NCI-H1436 treated with DMSO at 0.1 percent for 48 hours (cell line): Measurements from ENCODE around the gene SEC61B.

Experiments used
- DNase-seq: peaks from one replicate; lab custom pipeline; 2025; lab: John Stamatoyannopoulos, UW

SEC61B gene

GRCh38 chr9:99238331-99238730, 16.2 kb downstream of the SEC61B start:
- no peak for DNase-seq

GRCh38 chr9:99239341-99240060, 17.4 kb downstream of the SEC61B start:
- DNase-seq: no peak

DNA sequence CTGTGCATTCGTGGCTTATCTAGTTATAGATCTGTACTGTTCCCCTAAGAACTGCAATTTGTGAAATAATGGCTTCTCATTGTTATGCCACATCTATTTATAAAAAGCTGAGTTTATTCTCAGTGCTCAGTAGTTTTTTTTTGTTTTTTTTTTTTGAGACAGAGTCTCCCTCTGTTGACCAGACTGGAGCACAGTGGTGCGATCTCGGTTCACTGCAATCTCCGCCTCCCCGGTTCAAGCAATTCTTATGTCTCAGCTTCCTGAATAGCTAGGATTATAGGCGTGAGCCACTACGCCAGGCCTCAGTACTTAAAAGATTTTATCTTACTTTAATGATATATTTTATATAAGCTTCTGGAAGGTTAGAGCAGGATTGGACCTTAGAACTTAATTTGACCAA, 19.0 kb downstream of the SEC61B start:
- no peak for DNase-seq

DNA sequence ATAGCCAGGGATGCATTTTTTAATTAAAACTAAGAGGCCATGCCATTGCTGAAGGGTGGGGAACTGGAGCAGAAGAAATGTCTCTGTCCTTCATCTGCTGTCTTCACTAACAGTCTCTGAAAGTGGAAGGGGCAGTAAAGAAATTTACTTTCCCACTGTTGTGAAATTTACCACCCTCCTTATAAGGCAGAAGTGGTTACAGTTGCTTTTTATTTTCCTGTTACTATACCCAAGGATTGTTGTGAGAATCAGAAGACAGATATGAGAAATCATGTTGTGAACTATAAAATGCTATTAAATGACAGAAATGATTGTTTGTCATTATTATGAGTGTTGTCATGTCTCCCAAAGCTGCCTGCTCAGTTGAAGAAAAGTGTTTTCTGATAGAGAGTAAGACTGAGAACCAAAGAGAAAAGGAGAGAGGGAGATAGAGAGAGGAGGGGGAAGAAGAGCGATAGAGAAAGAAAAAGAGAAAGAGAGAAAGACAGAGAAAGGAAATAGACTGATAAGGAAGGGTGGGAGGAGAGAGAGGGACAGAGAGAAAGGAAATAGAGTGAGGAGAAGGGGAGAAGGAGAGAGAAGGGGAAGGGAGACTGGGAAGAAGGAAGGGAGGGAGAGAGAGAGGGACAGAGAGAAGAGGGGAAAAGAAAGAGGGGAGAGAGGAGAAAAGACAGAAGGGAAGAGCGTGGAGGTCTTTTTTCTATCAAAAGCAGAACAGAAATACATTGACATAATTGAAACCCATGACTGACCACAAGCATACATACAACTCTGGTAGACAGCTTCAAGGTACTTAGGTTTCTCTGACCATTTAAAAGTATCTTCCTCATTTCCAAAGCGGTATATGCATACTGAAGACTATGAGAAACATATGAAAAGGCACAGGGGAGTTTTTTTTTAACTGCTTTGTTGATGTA, 22.5 kb downstream of the SEC61B start:
- no peak for DNase-seq

GRCh38 chr9:99249619-99250018, 27.5 kb downstream of the SEC61B start:
- DNase-seq: no peak

- no peak for DNase-seq
These were observed 29.1 kb downstream of the SEC61B start for GRCh38 chr9:99251157-99251556.

- DNase-seq: no peak
These were observed 31.1 kb downstream of the SEC61B start for GRCh38 chr9:99253134-99253533.

GRCh38 chr9:99253772-99254431, 31.8 kb downstream of the SEC61B start:
- DNase-seq: no peak

- no peak for DNase-seq
These were observed 33.6 kb downstream of the SEC61B start for GRCh38 chr9:99255651-99256050.

DNA sequence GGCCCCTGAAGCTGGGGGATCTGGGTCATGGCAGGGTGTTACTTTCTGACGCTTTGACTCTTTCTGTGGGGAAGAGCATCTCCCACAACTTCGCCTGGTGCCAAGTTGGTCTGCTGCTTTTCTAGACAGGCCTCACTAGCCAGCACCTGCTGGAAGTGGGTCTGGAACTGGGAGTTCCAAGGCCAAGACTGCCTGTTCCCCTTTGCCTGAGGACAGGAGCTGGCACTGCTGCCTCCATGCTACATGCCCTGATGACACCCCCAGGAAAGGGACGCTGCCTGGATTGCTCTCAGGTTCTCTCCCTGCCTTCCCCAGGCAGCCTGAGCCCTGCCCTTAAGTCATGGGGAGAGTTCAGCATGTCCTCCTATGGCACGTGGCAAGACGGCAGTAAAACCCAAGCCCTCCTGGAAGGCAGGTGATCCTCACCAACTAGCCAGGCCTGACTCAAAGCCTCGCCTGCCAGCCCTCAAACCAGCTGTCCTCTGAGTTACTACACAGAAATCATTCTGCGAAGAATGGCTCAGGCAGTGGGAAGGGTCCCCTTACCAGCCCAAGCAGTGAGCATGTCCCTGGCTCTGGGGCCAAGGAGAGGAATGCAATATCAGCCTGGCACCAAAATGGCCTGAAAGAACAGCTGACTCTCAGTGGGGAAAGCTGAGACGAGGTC, 35.8 kb downstream of the SEC61B start:
- no peak for DNase-seq

GRCh38 chr9:99259231-99259918, 37.3 kb downstream of the SEC61B start:
- DNase-seq: no peak

GRCh38 chr9:99261923-99262322, 39.8 kb downstream of the SEC61B start:
- DNase-seq: no peak

GRCh38 chr9:99262949-99263418, 40.9 kb downstream of the SEC61B start:
- DNase-seq: no peak

DNA sequence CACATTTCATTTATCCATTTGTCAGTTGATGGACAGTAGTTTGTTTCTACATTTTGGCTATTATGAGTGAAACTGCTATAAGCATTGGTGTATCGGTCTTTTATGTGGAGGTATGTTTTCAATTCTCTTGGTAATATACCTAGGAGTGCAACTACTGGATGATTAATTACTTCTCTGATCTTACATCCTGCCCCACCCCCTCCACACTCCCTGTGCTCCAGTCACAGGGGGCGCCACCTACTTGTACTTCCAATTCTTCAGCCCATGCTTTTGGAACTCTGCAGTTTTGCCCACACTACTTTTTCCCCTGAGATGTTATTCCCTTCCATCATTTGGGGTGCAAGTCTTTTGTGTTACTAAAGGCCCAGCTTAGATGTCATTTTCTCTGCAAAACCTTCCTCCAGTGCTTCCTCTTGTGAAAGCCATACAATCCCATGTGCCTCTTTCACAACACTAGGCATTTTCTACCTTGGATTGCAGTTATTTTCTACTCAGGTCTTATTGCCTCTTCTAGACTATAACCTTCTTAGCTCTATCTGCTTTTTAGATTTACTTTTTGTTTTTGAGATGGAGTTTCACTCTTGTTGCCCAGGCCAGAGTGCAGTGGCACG, 42.1 kb downstream of the SEC61B start:
- DNase-seq: no peak

DNA sequence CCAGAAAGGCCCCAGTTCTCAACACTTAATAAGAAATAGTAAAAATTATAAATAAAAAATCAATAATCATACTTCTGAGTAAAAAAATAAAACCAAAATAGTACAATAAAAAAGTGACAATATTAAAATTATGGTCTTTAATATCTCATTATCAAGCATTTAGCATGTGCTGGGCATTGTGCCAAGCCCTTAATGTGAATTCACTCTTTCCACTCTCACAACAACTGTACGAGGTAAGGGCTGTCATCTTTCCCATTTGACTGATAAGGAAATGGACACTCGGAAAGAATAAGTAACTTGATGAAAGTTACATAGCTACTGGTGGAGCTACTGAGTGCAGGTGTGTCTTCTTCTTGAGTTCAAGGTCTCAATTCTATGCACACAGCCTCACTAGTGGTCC, 43.6 kb downstream of the SEC61B start:
- DNase-seq: no peak

GRCh38 chr9:99266255-99267023, 44.4 kb downstream of the SEC61B start:
- no peak for DNase-seq

GRCh38 chr9:99269416-99269815, 47.3 kb downstream of the SEC61B start:
- DNase-seq: no peak

DNA sequence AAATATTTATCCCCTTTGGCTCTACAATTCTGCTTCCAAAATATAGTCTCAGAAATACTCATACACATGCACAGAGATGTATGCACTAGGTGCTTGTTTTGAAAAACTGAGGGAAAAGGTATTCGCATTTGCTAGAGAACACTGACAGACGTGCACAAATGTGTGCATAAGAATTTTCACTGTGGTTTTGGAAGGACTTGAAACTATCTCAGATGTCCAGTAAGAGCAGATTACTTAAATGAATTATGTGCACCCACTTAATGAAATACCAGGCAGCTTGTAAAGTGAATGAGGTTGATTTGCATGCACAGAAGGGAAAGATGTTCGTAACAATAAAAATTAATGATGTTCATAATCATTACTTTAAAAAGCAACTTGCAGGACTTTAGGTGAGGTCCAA, 48.4 kb downstream of the SEC61B start:
- no peak for DNase-seq

DNA sequence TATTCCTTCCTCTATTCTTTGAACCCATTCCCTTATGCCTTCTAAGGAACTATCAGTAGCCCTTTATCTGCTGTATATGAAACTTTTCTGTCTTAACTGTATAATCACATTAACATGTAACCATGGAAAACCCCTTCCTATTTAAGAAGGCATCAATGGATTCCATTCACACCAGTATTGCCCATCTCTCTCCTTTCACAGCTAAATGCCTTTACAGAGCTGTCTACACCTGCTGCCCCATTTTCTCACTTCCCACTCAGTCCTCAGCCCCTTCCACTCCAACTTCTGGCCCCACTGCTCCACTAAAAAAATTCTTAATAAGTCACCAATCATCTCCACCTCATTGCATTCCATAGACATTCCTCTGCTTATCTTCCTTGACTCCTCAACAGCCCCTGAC, 50.8 kb downstream of the SEC61B start:
- no peak for DNase-seq

GRCh38 chr9:99274016-99274415, 51.9 kb downstream of the SEC61B start:
- DNase-seq: no peak
